GM12801 (cell line): ENCODE data around the gene ZNF71.

Experiments used
- CTCF ChIP-seq: IDR thresholded peaks from one replicate; pipeline ENCODE4 v1.5.1; 2011; ENCODE audit warnings: control low read depth; ENCODE audit not compliant: insufficient read length; ENCODE audit errors: extremely low read depth

Gene ZNF71

GRCh38 chr19:56643460-56643955, 48.4 kb downstream of the ZNF71 start:
- TF ChIP-seq CTCF: no peak

- TF ChIP-seq CTCF: no peak
Measured at GRCh38 chr19:56654151-56654550, 59.0 kb downstream of the ZNF71 start.

- no peak for TF ChIP-seq CTCF
Measured at GRCh38 chr19:56660381-56661107, 65.4 kb downstream of the ZNF71 start.

- TF ChIP-seq CTCF: no peak
Measured at GRCh38 chr19:56661248-56661647, 66.1 kb downstream of the ZNF71 start.

- TF ChIP-seq CTCF: no peak
Measured at GRCh38 chr19:56663931-56664500, 68.9 kb downstream of the ZNF71 start.

- TF ChIP-seq CTCF: no peak
Measured at GRCh38 chr19:56664511-56664910, 69.4 kb downstream of the ZNF71 start.

GRCh38 chr19:56667311-56667870, 72.3 kb downstream of the ZNF71 start:
- no peak for TF ChIP-seq CTCF
